ENCODE measurements around the gene WDFY4. TPM values are rescaled to one million over a fixed set of nuclear protein-coding genes. Genes with fewer than 3 reads are reported as not detected.

Gene WDFY4
- total RNA-seq, 1 donor, result not detected

DNA sequence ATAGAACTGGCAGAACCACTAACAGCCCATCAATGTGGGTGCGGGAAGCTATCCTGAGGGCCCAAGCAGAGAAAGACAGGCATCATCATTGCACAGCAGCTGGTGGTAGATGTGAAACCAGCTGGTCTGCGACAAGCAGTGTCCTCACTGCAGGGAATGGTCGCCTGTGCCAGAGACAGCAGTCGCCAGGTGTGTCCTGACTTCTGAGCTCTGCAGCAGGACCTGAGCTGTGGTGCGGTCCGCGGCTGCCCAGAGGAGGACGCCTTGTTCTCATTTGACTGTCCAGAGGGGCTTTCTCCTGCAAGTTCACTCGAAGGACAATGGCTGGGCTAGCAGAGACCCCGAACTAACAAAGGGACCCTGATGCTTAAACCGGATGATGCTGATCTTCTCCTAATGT, 157.6 kb downstream of the WDFY4 start:
- TF ChIP-seq, protein P1, sequence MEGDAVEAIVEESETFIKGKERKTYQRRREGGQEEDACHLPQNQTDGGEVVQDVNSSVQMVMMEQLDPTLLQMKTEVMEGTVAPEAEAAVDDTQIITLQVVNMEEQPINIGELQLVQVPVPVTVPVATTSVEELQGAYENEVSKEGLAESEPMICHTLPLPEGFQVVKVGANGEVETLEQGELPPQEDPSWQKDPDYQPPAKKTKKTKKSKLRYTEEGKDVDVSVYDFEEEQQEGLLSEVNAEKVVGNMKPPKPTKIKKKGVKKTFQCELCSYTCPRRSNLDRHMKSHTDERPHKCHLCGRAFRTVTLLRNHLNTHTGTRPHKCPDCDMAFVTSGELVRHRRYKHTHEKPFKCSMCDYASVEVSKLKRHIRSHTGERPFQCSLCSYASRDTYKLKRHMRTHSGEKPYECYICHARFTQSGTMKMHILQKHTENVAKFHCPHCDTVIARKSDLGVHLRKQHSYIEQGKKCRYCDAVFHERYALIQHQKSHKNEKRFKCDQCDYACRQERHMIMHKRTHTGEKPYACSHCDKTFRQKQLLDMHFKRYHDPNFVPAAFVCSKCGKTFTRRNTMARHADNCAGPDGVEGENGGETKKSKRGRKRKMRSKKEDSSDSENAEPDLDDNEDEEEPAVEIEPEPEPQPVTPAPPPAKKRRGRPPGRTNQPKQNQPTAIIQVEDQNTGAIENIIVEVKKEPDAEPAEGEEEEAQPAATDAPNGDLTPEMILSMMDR (IDR thresholded peaks at IDR 0.05; ENCODE audit: insufficient read depth, low read length), result no peak
- DNase-seq (ENCODE audit: low read depth), result no peak
- no peak overlapping the region for H3K4me3 ChIP-seq (ENCODE audit: low read depth, low read length)

DNA sequence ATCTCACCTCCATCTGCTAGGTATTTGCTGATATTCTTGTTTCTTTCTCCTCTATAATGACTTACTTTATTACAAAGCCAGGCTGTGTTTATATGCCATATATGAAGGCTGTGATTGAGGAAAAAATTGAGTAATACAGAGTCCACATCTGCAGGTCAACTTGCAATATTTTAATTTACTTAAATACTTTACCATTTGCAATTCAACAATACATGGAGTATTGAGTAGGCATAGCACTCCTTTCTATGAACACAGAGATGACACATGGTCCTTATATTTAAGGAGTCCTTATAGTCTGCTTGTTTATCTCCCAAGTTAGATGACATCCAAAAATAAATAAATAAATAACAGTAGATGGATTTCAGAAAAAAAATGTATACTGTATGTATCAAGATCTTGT, 158.5 kb downstream of the WDFY4 start:
- TF ChIP-seq, protein P1 (IDR thresholded peaks at IDR 0.05; ENCODE audit: insufficient read depth, low read length), result no peak
- no peak for DNase-seq (ENCODE audit: low read depth)

DNA sequence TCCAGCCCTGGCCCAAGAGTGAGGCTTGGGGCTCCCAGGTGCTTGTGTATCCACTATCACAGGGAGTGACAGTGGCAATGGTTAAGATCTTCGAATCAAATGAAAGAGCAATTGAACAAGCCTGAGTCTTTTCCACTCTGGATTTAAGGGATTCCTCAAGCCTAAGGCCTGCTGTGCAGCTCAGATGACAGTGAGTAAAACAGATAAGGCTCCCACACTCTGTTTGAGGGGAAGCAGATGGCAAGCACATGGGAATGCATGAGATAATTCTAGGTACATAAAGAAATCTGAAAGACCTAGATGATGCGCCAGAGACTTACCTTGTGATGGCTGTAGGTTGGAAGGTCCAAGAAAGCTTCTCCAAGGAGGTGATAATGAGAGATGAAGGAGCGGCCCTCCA, 159.9 kb downstream of the WDFY4 start:
- TF ChIP-seq, protein P1 (IDR thresholded peaks at IDR 0.05; ENCODE audit: insufficient read depth, low read length), result no peak
- no peak overlapping the region for H3K4me3 ChIP-seq (ENCODE audit: low read depth, low read length)
- no peak for DNase-seq (ENCODE audit: low read depth)

More for the DNA sequence above, 158.5 kb downstream of the WDFY4 start:
- H3K4me3 ChIP-seq (ENCODE audit: low read depth, low read length), result no peak overlapping the region

DNA sequence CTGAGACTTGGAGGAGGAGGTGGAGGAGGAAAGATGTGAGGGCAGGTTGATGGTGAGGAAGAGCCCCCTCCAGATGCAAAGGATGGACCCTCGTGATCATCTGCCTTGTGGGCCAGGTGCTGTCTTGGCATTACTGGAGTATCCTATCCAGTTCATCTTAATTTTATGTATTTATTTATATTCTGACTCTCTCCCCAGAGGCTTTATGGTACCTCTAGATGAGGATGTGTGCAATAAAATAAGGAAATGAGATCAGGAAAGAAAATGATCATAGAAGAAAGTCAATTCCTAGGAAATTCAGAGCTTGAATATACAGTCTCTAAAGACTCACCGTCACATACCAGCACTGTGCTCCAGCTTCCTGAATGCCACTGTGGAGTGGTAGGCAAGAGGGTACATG, 160.8 kb downstream of the WDFY4 start:
- no peak overlapping the region for H3K4me3 ChIP-seq (ENCODE audit: low read depth, low read length)
- DNase-seq (ENCODE audit: low read depth), result no peak
- TF ChIP-seq, protein P1 (IDR thresholded peaks at IDR 0.05; ENCODE audit: insufficient read depth, low read length), result no peak

- TF ChIP-seq, protein P1 (IDR thresholded peaks at IDR 0.05; ENCODE audit: insufficient read depth, low read length), result no peak
- no peak for DNase-seq (ENCODE audit: low read depth)
- H3K4me3 ChIP-seq (ENCODE audit: low read depth, low read length), result no peak overlapping the region
These were observed 163.0 kb downstream of the WDFY4 start for GRCh38 chr10:48847691-48848090.

DNA sequence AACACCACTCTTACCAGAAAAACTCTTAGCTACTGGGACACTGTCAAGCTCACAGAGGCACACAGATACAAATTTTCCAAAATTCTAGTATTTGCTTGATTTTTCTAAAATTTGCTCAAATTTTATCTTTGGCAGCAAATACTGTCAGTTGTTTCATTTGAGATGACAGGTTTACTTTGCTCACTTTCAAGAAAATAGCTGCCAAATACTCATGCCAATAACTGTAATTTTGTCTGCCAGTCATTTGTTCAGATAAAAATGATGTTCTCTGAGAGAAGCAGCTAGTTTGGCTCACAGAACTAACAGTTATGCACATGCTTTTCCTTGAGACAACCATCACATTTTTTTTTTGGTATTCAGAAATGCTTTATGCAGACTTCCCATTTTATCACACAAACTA, 172.2 kb downstream of the WDFY4 start:
- H3K4me3 ChIP-seq (ENCODE audit: low read depth, low read length), result no peak overlapping the region
- TF ChIP-seq, protein P1 (IDR thresholded peaks at IDR 0.05; ENCODE audit: insufficient read depth, low read length), result no peak
- no peak for DNase-seq (ENCODE audit: low read depth)

DNA sequence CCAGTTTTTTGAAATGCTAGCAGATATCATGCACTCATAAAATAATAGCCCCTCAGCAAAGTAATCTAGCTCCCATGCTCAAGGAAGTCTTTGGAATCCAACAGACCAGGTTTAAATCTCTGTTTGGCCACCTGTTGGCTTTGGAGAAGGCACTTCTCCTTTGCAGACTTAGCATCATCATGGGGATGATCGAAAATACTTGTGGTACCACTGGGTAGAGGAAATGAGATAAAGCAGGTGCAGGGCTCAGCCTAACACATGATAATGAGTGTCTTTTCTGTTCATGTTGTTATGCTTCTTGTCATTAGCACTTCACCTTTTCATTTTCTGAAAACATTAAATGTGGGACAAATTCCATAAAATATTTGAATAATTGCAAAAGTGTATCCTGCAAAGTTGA, 187.6 kb downstream of the WDFY4 start:
- DNase-seq (ENCODE audit: low read depth), result no peak
- H3K4me3 ChIP-seq (ENCODE audit: low read depth, low read length), result no peak overlapping the region
- TF ChIP-seq, protein P1 (IDR thresholded peaks at IDR 0.05; ENCODE audit: insufficient read depth, low read length), result no peak

All from fibroblast of the aortic adventitia (primary cell).